NCI-H2227 (cell line): Measurements from ENCODE around the gene OSMR.
A peak's percentile ranks its signal among the peaks of the same experiment; 100 is the strongest.

ENCODE experiments used
- DNase-seq: peaks from one replicate; lab custom pipeline; 2025; ENCODE audit not compliant: unreplicated experiment; lab: John Stamatoyannopoulos, UW

Gene OSMR

DNA sequence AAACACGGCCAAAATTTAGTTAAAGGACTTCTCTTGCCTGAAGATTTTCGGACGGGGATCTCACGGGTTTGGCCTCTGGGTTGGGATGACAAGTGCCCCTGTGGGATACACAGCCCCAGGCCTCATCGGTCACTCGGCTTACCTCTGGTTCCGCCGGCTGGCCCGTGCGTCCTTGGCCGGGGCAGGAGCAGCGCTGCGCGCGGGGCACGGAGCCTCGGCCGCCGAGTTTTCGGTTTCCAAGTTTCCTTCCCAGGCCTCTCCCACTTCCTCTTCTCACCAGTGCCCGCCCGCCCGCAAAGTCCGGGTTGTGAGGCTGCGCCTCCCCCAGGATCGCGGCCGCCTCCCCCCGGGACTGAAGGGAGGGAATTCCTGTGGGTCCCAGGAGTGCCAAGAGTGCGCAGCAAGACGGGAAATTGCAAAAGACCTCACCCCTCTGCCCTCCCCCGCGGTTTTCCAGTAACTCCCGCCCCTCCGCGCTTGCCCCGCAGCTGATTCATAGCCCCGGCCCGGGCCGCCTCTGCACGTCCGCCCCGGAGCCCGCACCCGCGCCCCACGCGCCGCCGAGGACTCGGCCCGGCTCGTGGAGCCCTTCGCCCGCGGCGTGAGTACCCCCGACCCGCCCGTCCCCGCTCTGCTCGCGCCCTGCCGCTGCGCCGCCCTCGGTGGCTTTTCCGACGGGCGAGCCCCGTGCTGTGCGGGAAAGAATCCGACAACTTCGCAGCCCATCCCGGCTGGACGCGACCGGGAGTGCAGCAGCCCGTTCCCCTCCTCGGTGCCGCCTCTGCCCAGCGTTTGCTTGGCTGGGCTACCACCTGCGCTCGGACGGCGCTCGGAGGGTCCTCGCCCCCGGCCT, at the start of gene OSMR:
Gene OSMR, plus strand, starts transcription at position 487 of the 853 bp plus-strand sequence. CDS start 23,033 bp downstream, outside the sequence.
- peak; percentile 24 for DNase-seq

GRCh38 chr5:38796742-38797108, 49.1 kb upstream of the OSMR start:
- no peak for DNase-seq

GRCh38 chr5:38797838-38798237, 48.0 kb upstream of the OSMR start:
- no peak for DNase-seq

DNA sequence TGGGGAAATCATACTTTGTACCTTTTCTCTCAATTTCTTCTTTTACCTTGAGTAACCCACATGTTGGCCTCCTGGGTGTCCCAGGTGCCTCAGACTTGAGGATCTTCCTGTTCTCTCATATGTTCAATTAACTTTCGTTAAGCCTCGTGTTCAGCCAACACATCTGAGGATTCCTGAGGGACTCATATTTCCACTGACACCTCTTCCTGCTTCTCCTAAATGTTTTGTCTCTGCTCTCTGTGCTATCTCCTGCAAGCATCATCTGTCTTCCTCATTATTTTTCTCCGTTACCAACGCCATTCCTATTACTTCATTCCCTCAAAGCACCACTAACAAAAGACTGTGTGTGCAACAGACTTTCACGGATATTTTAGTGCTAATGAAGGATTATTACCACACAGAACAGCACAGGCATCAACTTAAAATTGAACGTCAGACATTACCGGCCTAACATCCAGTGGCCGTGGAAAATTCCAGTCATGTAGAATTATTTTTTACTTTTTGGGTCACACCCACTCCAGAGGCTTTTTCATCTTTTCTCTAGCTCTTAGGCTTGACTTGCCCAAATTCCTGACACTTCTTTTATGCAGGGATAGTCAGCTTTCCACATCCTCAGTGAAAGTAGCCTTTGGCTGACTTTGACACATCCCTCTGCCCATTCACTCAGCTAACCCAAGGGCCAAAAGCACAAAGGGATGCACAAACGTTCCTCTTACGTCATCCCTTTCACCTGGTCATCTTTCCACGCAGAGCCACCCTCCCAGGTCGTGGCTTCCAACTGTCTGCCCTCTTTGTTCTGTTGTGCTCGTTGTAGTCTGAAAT, 46.0 kb upstream of the OSMR start:
- no peak for DNase-seq

DNA sequence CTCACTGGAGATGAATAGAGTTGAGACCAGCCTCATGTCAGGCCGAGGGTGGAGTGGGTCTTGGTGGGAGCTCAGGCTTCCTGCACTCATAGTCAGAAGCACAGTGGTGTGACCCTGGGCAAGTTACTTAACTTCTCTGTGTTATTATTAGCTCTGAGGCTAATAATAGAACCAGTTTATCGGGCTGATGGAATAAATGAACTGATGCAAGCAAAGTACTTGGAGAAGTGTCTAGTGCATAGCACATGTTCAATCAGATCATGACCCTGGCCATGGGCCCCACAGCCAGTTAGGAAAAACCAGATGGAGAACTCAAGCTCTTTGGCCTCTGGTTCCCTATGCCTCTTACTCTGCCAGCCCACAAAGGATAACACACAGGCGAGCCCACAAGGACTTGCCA, 45.3 kb upstream of the OSMR start:
- no peak for DNase-seq

GRCh38 chr5:38802125-38802524, 43.7 kb upstream of the OSMR start:
- DNase-seq = no peak

GRCh38 chr5:38803246-38803645, 42.6 kb upstream of the OSMR start:
- DNase-seq = no peak

DNA sequence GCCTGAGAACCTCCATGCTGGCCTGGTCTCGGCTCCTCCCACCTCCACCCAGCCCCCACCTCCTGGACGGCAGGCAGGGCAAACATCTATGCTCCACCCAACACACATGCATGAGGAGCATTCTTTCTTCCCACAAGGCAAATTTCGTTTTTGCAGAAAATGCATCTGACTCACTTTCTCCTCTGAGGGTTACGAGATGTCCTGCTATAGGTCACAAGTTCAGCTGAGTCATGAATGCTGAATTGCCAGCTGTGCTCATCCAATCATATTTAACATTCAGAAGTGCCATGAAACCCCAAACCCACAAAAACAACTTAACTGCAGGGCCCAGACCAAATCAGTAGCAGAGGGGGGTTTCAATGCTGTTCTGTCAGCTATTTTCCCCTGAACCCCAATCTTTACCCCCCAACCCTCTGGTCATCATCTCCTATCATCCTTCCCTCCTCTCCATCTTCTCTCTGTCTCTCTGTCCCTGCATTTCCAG, 39.0 kb upstream of the OSMR start:
- DNase-seq = no peak

DNA sequence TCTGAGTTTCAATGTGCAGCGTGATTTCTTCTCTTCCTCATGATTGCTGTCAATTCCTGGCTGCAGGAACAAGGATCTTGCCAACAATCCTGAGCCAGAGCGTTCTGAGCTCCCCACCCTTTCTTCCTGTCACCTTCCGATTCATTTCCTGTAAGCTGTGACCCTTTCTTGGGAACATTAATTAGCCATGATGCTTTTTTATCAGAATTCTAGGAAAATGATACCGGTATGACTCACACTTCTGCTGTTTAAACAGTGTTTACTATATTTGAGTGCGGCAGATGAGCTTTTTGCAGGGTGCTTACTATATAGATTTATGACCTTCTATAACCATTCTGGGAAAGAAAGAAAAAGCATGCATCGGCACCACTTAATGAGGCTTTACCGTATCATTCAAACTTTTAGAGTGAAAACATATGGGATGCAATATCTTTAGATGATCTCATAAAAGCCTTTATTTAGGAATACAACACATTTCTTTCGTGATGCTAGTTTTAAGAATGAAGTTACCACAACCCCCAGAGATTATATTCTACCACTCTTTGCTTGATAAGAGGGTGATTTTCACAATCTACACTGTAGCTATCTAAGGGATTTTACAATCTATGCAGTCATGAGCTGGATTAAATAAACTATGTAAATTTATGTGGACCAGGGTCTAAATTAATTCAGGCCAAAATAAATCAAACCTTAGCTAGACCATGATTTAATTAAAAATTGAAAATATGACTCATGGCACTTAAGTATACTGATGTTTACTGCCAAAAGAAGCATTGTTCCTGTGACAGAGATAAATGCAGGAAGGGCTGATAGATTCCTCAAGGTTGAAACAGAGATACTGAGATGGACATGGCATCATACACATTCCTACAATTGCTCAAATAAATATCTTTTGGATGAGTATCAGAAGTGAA, 38.0 kb upstream of the OSMR start:
- no peak for DNase-seq

GRCh38 chr5:38808666-38809343, 37.0 kb upstream of the OSMR start:
- DNase-seq = no peak

GRCh38 chr5:38809388-38810359, 36.1 kb upstream of the OSMR start:
- DNase-seq = peak; percentile 91

GRCh38 chr5:38814879-38815278, 30.9 kb upstream of the OSMR start:
- no peak for DNase-seq

DNA sequence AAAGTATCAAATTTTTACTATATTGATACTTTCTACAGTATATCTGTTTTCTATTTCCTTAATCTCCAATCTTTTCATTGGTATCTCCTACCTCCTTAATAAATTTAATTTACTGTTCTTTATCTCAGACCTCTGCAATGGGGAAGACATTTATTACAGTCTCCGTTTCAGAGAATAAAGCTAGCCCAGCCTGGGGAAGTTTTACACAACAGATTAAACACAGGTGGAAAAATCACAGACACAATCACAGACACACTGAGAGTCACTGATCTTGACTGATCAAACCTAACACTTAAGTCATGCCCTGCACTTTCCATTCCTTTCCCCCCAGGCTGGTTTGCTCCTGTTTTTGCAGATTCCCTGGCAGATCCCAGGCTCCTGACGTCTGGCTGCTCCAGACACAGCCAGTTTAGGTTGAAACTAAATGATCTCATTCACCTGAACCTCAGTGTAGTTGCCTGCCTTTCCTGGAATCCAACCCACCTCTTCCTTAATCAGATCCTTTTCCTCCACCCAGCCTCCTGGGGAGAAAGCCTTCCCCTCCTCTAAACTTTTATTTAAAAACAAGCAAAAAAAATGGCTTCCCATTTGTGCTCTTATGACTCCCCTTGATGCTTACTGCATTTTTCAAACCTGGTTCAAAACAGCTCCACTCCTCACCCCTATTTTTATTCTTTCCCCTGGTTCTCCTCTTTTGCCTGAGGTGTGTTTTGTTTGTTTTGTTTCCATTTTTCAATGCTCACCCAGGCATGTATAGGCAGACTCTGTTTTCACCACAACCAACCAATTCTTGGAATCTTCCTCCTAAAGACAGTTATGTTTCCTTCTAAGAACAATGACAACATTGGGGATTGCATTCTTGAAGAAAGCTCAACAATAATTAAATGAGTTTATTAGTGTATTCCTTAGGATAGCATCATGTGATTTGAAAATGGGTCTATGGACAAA, 29.5 kb upstream of the OSMR start:
- no peak for DNase-seq

GRCh38 chr5:38821679-38822078, 24.1 kb upstream of the OSMR start:
- DNase-seq = no peak

- DNase-seq = no peak
Observed at GRCh38 chr5:38823503-38823902, 22.3 kb upstream of the OSMR start.

DNA sequence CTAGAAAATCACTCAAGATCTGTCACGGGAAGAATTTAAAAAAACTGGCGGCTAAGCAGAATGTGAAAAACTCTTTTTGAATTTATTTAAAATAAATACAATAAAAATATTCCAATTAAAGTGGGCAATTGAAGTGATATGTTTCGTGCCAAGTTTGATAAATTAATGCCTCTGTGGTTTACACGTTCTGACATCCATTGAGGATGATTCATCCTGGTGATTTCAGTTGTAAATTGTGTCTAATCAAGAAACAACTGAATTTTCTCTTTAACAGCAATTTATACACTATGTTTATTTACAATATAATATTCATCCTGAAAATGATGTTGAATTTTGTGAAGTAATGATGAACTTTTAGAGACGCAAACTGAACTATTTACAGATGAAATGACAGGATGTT, 21.0 kb upstream of the OSMR start:
- no peak for DNase-seq

DNA sequence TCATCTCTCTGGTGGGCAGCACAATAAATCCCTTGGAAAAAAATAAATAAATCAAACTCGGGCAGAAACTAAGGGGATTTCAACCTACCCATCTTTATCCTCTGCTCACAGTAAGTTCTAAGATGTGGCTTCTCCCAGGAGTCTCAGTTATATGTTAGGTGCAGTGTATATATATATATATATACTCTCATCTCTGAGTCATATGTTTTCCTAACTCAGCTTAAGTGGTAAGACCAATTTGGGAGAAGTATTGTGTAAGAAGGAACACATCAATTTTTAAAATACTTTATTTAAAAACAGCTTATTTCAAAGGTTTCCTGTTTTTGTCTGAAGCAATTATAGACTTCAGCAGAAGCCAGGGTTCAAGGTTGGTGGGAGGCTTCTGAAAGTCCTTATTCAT, 20.3 kb upstream of the OSMR start:
- DNase-seq = no peak

DNA sequence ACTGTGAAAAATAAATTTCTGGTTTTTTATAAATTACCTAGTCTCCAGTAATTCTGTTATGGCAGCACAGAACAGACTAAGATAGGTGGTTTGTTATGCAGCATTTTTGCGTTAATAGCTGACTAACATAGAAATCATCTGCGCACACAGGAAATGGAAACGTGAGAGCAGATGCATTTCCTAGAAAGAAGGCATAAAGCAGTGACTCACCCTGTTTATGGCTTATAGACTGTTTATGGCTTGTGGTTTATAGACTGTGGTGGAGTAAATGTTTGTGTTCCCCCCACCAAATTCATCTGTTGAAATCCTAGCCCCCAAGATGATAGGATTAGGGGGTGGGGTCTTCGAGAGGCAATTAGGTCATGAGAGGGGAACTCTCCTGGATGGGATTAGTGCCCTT, 18.3 kb upstream of the OSMR start:
- no peak for DNase-seq
